Midbrain (tissue), 1 donor: ENCODE results near the gene REST.

ENCODE experiments used
- DNase-seq: peaks from one replicate; lab custom pipeline; 2025; lab: John Stamatoyannopoulos, UW

Gene REST

GRCh38 chr4:56977321-56978012 is 69.8 kb downstream of the REST start, which contains the start of gene NOA1:
Gene NOA1 (minus strand): TSS chr4:56977606. CDS start chr4:56977585, 21 bp downstream.
- peak; percentile 98 for DNase-seq

- DNase-seq, result peak; percentile 94
Observed at GRCh38 chr4:56978750-56979303, 71.1 kb downstream of the REST start, which contains the start of gene POLR2B. Gene POLR2B (plus strand): TSS chr4:56978896. CDS start chr4:56978986, 90 bp downstream.

DNA sequence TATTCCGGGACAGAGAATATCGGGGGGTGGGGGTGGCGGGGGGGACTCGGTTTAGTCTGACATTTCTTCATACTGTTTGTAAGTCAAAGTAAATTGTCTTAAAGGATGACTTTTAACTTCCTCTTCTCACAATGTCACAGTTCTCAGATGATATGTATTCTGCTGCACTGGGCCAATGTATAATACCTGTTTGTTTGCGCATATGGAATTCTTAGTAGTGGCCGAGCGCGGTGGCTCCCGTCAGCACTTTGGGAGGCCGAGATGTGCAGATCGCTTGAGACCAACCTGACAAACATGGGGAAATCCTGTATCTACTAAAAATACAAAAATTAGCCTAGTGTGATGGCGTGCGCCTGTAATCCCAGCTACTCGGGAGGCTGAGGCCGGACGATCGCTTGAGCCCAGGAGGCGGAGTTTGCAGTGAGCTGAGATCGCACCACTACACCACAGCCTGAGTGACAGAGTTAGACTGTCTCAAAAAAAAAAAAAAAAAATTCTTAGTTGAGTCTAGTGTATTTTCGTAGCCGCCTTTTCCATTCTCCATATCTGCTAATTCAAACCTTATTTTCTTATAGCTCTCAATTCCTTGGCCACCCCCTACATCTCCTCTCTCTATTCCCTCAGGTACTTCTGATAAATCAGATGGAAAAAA is 71.8 kb downstream of the REST start:
- no peak for DNase-seq

GRCh38 chr4:56981795-56982201 is 74.1 kb downstream of the REST start:
- no peak for DNase-seq

- DNase-seq, result no peak
Observed at GRCh38 chr4:56986192-56986591, 78.5 kb downstream of the REST start.

GRCh38 chr4:56986952-56987351 is 79.3 kb downstream of the REST start:
- DNase-seq, result no peak

DNA sequence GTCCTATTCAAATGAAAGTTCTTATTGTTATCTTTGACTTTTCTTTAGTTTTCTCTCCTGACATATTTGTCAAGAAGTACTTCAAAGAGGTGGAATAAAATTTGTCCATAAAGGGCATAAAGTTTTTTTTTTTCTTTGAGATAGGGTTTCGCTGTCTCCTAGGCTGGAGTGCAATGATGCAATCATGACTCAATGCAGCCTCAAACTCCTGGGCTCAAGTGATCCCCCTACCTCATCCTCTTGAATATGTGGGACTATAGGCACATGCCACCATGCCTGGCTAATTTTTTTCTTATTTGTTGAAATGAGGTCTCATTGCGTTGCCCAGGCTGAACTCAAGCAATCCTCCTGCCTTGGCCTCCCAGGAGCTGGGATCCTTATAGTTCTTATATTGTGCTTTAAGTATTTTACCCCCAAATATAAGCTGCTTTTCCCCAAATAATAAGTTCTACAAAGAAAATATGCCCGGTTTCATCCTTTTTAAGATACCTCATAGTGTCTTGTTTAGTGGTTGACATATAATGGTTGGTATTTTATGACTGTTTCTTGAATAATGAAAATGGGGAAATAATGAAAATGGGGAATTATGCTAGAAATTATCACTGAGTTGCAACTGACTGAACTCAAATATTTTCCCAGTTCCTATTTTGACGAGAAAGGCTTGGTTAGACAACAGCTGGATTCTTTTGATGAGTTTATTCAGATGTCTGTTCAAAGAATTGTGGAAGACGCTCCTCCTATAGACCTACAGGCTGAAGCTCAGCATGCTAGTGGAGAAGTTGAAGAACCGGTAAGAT is 82.6 kb downstream of the REST start:
- DNase-seq, result no peak

DNA sequence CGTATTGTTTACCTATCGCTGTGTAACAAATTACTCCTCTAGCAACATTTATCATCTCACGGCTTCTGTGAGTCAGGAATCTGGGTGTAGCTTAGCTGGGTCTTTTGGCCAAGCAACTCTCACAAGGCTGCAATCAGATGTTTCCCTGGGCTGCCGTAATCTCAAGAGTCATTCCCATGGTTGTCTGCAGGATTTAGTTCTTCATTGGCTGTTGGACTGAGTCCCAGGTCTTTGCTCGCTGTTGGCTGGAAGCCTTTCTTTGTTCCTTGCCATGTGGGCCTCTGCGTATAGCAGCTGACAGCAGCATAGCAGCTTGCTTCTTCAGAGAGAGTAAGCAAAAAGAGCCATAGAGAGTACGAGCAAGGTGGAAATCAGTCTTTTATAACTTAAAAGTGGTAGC is 87.8 kb downstream of the REST start:
- DNase-seq, result peak; percentile 90

DNA sequence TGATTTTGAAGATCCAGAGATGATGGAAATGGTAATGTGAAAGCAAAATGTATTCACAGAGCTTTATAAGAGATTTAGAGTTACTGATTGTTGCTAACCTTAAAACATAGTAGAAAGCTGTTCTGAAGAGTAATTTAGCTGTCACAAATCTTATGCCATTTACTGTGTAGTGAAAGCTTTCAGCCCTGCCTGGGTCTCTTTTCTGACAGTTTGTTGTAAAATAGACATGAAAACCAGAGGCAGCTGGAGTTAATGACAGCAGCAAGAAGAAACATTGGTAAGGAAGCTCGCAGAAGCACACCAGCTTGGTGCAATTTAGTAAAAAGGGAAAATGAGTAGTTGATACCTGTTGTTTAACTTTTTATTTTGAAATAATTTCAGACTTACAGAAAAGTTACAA is 92.1 kb downstream of the REST start:
- DNase-seq, result no peak

DNA sequence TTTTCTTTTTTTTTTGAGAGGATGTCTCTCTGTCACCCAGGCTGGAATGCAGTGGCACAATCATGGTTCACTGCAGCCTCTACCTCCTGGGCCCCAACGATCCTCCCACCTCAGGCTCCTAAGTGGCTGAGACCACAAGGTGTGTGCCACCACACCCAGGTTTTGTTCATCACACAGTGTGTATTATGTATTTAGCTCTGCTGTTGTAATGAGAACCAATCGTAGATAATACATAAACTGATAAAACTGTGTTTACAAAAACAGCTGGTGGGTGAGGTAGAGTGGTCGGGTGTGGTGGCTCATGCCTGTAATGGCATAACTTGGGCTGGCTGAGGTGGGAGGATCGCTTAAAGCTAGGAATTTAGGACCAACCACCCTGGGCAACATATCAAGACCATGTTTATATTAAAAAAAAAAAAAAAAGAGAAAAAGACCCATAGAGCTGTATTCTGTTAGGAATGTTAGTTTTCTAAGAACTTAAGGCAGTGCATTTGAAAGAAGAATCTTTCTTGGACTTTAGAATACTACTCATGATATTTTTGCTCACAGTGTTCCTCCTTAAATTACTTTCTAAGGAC is 105.9 kb downstream of the REST start:
- no peak for DNase-seq
